HepG2 (cell line): ENCODE results near the gene RAB20. TPM values are rescaled to one million over a fixed set of nuclear protein-coding genes. Genes with fewer than 3 reads are reported as not detected.

ENCODE experiments used
- ATAC-seq: fragments of 200-7000 bp; cut with Tn5 transposase; 3 replicates; pipeline ENCODE4 v1.9.1; 2020; ENCODE audit warnings: mild to moderate bottlenecking, moderate library complexity
- BruUV-seq: library from RNA; stranded (reverse); fragments of 400-500 nt; replicated peaks from 2 replicates; lab custom pipeline; 2021; lab: Mats Ljungman, UMichigan
- CTCF ChIA-PET: fragments of 300-600 bp; formaldehyde crosslinking; extraction: SDS; loops from one replicate; lab custom pipeline; 2021; ENCODE audit warnings: low total read pairs, inconsistent platforms, low intra/inter-chr PET ratio; lab: Yijun Ruan, JAX
- POLR2A ChIA-PET: fragments of 350-600 bp; sonication (Branson Sonifier 250); formaldehyde crosslinking; loops from one replicate; lab custom pipeline; 2020; ENCODE audit warnings: antibody characterized with exemption, inconsistent platforms; lab: Yijun Ruan, JAX
- DNase-seq: peaks from one replicate; pipeline ENCODE4 v3.0.0-alpha.2; 2015; ENCODE audit warnings: low spot score
- FAIRE-seq: peaks from 3 replicates; lab custom pipeline; 2011; peaks lifted over from hg19 to GRCh38; lab: Jason Lieb, UNC
- H2AFZ ChIP-seq: one replicate; pipeline ENCODE4 v1.6.1; 2011; ENCODE audit warnings: low read length, inconsistent platforms
- H3K27ac ChIP-seq: fragments of 300-600 bp; 3 replicates; pipeline ENCODE4 v1.8.0; 2011; ENCODE audit warnings: mixed run types, mild to moderate bottlenecking, mixed read lengths, low read length, inconsistent platforms; ENCODE audit not compliant: insufficient read depth; ENCODE audit errors: extremely low read length
- H3K27me3 ChIP-seq, 2 experiments: fragments of 200-600 bp in 1 of 2; 2 replicates in 1 of 2; 3 replicates in 1 of 2; pipeline versions ENCODE4 v1.6.0 to v1.8.0; 2011; ENCODE audit warnings: low read length in 2 of 2, mild to moderate bottlenecking in 2 of 2, moderate library complexity in 2 of 2, inconsistent platforms in 1 of 2; ENCODE audit not compliant: insufficient read depth in 2 of 2, control insufficient read depth in 1 of 2
- H3K36me3 ChIP-seq, 2 experiments: fragments of 200-600 bp in 1 of 2; replicated peaks in 1 of 2; 2 replicates in 1 of 2; 3 replicates in 1 of 2; pipeline versions ENCODE4 v1.5.1 to v1.8.0; 2011; ENCODE audit warnings: low read length in 2 of 2, inconsistent platforms in 1 of 2; ENCODE audit not compliant: insufficient read depth in 2 of 2, control insufficient read depth in 1 of 2
- H3K4me1 ChIP-seq: 2 replicates; pipeline ENCODE4 v1.5.1; 2012; ENCODE audit warnings: low read length, inconsistent platforms; ENCODE audit not compliant: insufficient read depth
- H3K4me2 ChIP-seq: 2 replicates; pipeline ENCODE4 v1.6.0; 2011; ENCODE audit warnings: low read depth, low read length, inconsistent platforms
- H3K4me3 ChIP-seq, 3 experiments: fragments of 200-600 bp in 1 of 3; sonication (generic), shearing (Covaris generic) in 1 of 3; replicated peaks in 1 of 3; 2 replicates each; pipeline ENCODE4 v1.5.1; 2011 to 2016; ENCODE audit warnings: low read length in 3 of 3, inconsistent platforms in 2 of 3, low read depth in 2 of 3, mild to moderate bottlenecking in 2 of 3, control low read depth in 1 of 3, mixed read lengths in 1 of 3; ENCODE audit not compliant: insufficient read depth in 1 of 3
- H3K79me2 ChIP-seq: one replicate; pipeline ENCODE4 v1.6.1; 2011; ENCODE audit warnings: low read length, inconsistent platforms; ENCODE audit not compliant: insufficient read depth
- H3K9ac ChIP-seq: 2 replicates; pipeline ENCODE4 v1.6.0; 2011; ENCODE audit warnings: mild to moderate bottlenecking, low read depth, low read length, inconsistent platforms; ENCODE audit not compliant: insufficient read depth
- H3K9me3 ChIP-seq: 2 replicates; pipeline ENCODE4 v1.5.1; 2012; ENCODE audit warnings: mild to moderate bottlenecking, low read length
- H4K20me1 ChIP-seq: 2 replicates; pipeline ENCODE4 v1.6.0; 2011; ENCODE audit warnings: inconsistent platforms, mild to moderate bottlenecking, low read length, moderate library complexity; ENCODE audit not compliant: insufficient read depth
- ASH2L ChIP-seq: fragments of 300-600, 200-600 bp; sonication (generic); IDR thresholded peaks from 2 replicates; pipeline ENCODE4 v1.7.0; 2017; ENCODE audit warnings: low read depth, mild to moderate bottlenecking, moderate library complexity, mixed read lengths, low read length; ENCODE audit not compliant: insufficient read length
- FIP1L1 ChIP-seq: fragments of 200-400 bp; formaldehyde crosslinking; IDR thresholded peaks from 2 replicates; pipeline ENCODE4 v1.6.1; 2018; ENCODE audit warnings: low read depth, mild to moderate bottlenecking, low read length, moderate library complexity, borderline replicate concordance; ENCODE audit not compliant: insufficient read depth
- FOXC1 ChIP-seq: sonication (generic); formaldehyde crosslinking; IDR thresholded peaks from 2 replicates; pipeline ENCODE4 v1.8.0; 2022; ENCODE audit warnings: mild to moderate bottlenecking, missing genetic modification reagents, borderline replicate concordance
- GFI1 ChIP-seq: sonication (generic); formaldehyde crosslinking; IDR thresholded peaks from 2 replicates; pipeline ENCODE4 v1.5.0; 2020; ENCODE audit warnings: missing genetic modification reagents, mild to moderate bottlenecking, borderline replicate concordance
- KDM5A ChIP-seq: fragments of 200-600 bp; sonication (generic); IDR thresholded peaks from 2 replicates; pipeline ENCODE4 v1.7.0; 2018; ENCODE audit warnings: antibody characterized with exemption, mild to moderate bottlenecking, low read length, borderline replicate concordance
- KMT2A ChIP-seq: sonication (generic); formaldehyde crosslinking; IDR thresholded peaks from 2 replicates; pipeline ENCODE4 v1.4.0; 2020; ENCODE audit warnings: missing genetic modification reagents
- NFATC3 ChIP-seq: sonication (generic); formaldehyde crosslinking; IDR thresholded peaks from 2 replicates; pipeline ENCODE4 v1.5.1; 2020; ENCODE audit warnings: mild to moderate bottlenecking, missing genetic modification reagents
- SRSF9 ChIP-seq: fragments of 200-400 bp; formaldehyde crosslinking; IDR thresholded peaks from 2 replicates; pipeline ENCODE4 v1.6.1; 2018; ENCODE audit warnings: borderline replicate concordance, mild to moderate bottlenecking, low read depth, low read length; ENCODE audit not compliant: insufficient read depth, poor library complexity, severe bottlenecking
- TFDP2 ChIP-seq: sonication (generic); formaldehyde crosslinking; IDR thresholded peaks from 2 replicates; pipeline ENCODE4 v1.4.0; 2020; ENCODE audit warnings: missing genetic modification reagents
- ZMAT5 ChIP-seq: sonication (generic); formaldehyde crosslinking; IDR thresholded peaks from 2 replicates; pipeline ENCODE4 v1.5.0; 2020; ENCODE audit warnings: mild to moderate bottlenecking, low read depth, missing genetic modification reagents, borderline replicate concordance
- ZNF124 ChIP-seq: sonication (generic); formaldehyde crosslinking; IDR thresholded peaks from 2 replicates; pipeline ENCODE4 v1.4.0; 2020; ENCODE audit warnings: missing genetic modification reagents
- ZNF205 ChIP-seq: IDR thresholded peaks from 2 replicates; pipeline ENCODE4 v1.6.1; 2018; ENCODE audit warnings: missing biosample characterization, missing genetic modification reagents
- ZNF362 ChIP-seq: sonication (generic); formaldehyde crosslinking; IDR thresholded peaks from 2 replicates; pipeline ENCODE4 v1.4.0; 2020; ENCODE audit warnings: missing genetic modification reagents, mild to moderate bottlenecking, borderline replicate concordance
- ZNF451 ChIP-seq: sonication (generic); formaldehyde crosslinking; IDR thresholded peaks from 2 replicates; pipeline ENCODE4 v1.5.0; 2020; ENCODE audit warnings: mild to moderate bottlenecking, missing genetic modification reagents
- ZNF766 ChIP-seq: sonication (generic); formaldehyde crosslinking; IDR thresholded peaks from 2 replicates; pipeline ENCODE4 v1.5.0; 2020; ENCODE audit warnings: missing genetic modification reagents, borderline replicate concordance
- WGBS: methylation state at CpG from one replicate; pipeline ENCODE4 v1.1.6; 2017; ENCODE audit warnings: low lambda C conversion rate; 5-methylcytosine and 5-hydroxymethylcytosine counted together
- in situ Hi-C: cut with HindIII; loops from 2 replicates; pipeline ENCODE4 v1.10.0; 2017; ENCODE audit warnings: low pct_unique_long_range_greater_than_20kb; ENCODE audit not compliant: extremely low pct_ligation_motif_present
- intact Hi-C: fragments of 100-400 bp; cut with micrococcal nuclease; formaldehyde crosslinking; loops from one replicate; pipeline ENCODE4 v1.10.0; 2022; ENCODE audit not compliant: unreplicated experiment
- polyA plus RNA-seq, 8 experiments: library from polyadenylated mRNA; depleted of rRNA in 3 of 8; stranded (reverse) in 7 of 8; unstranded in 1 of 8; fragments of >200 nt; fragmentation: Illumina TruSeq in 4 of 8; extraction: Trizol in 4 of 8; gene quantifications; 2 replicates each; pipeline versions ENCODE4 v1.2.1 to v1.2.3, GENCODE V29; 2011 to 2016; ENCODE audit warnings: low read depth in 4 of 8, missing spikeins in 1 of 8, mixed read lengths in 1 of 8; ENCODE audit not compliant: insufficient read depth in 1 of 8
- total RNA-seq, 5 experiments: library from RNA; depleted of rRNA; stranded (reverse); fragments of >200 nt; fragmentation: Illumina TruSeq; extraction: Trizol; gene quantifications; 2 replicates each; pipeline ENCODE4 v1.2.3, GENCODE V29; 2016; ENCODE audit warnings: low read depth in 1 of 5

Gene RAB20
- total and polyA plus RNA-seq, 2 of the 13 experiments (the other 11 are each of a cell fraction or from before 2014, with no cell fraction given): 15.6 to 30.5 TPM

DNA sequence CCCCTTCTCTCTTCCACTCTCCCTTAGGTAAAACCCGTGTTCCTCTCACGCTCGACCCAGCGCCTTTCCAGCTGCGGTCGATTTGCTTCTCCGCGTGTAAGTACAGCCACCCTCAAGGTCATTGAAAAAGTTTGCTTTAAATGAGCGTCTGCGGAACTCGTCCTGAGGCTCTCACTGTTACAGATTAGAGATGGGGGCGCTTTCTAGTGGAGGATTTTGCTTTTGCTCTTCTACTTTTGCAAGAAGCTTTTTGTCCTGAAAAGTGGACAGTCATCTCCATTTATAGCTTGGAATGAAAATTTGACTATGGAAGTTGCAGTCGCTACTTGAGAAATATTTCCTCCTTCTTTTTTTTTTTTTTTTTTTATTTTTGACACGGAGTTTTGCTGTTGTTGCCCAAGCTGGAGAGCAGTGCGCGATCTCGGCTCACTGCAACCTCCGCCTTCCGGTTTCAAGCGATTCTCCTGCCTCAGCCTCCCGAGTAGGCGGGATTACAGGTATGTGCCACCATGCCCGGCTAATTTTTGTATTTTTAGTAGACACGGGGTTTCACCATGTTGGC, 595 bp upstream of the RAB20 start (continued):
- TF ChIP-seq FOXC1 (CRISPR knock-in tag) (0 out of 2 replicates have a peak, but pooled peaks have one; percentile 6), NFATC3 (CRISPR knock-in tag) (no peak), FIP1L1 (no peak), ZMAT5 (CRISPR knock-in tag) (no peak), SRSF9 (no peak), ZNF205 (0 out of 2 replicates have a peak, but pooled peaks have one; percentile 9), ASH2L (peak; percentile 62)

DNA sequence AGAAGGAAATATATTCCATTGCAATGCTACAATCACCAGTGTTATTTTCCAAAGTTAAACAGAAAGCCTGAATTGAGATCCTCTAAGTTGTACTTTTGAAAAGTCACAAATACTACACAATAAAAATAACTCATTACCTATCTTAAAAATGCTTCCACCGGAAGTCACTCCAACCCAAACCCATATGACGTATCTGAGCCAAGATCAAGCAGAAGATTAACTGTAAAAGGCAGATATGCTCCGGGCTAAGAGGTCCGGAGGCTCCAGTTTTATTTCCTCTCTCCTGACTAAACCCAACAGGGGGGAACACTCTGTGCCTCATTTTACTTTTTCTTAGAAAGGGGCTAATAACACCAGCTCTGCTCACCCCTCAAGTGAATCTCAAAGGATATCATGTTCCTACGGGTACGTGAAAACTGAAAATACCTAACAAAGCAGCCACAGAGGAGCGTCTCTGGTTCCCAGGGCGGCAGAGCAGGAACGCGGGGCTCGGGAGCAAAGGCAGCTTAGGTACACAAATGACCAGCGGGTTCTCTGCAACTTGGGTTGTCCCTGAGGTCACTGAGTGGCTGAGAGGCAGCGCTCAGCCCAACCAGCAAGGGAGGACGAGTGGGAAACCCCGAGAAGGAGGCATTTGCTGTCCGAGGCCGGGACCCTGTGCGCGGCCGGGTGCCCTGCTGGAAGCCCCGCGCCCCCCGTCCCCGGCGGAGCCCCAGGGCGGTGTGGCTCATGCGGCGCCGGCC, 750 bp downstream of the RAB20 start:
- Histone ChIP-seq H3K27me3 (no peaks in the 10 kb centered on the region; a peak in 1 of 5 replicates), H3K9ac (peak overlapping the region; percentile 86), H3K4me3 (peak overlapping the region; percentile 71 to 94 (median 90)), H3K9me3 (no peaks in the 10 kb centered on the region), H3K4me1 (peaks cover 70% of the 10 kb centered on the region), H3K27ac (peak overlapping the region; percentile 87), H3K36me3 (peaks cover 5 to 10% of the 10 kb centered on the region in 2 experiments; a peak in 4 of 5 replicates), H2AFZ (no peak overlapping the region), H3K4me2 (peak overlapping the region; percentile 93), H3K79me2 (peaks cover 56% of the 10 kb centered on the region), H4K20me1 (peaks cover 11% of the 10 kb centered on the region; the same call in 1 of the 2 replicates)
- intact Hi-C loops: loop anchor here (2.0 kb wide), 3 partner anchors 30 to 70 kb away; no protein-coding TSS in a partner anchor
- no TSS peak for BruUV-seq
- under 1% methylated on average over 10 of the region's 29 CpGs for WGBS
- peak; percentile 49 for DNase-seq
- no peak for FAIRE-seq
- ChIA-PET CTCF (no interaction called here), POLR2A (interaction anchor here (1.3 to 2.3 kb wide), 6 partner anchors 14 to 155 kb away, joined by 4 to 10 read pairs (median 6); partner anchors contain the start of gene NAXD)
- in situ Hi-C loops: loop anchor here (5.0 kb wide), 1 partner anchor 103 kb away; no protein-coding TSS in a partner anchor
- ATAC-seq: peak; percentile 76
- TF ChIP-seq ZNF124: 0 out of 2 replicates have a peak, but pooled peaks have one; percentile 16
- 0 out of 2 replicates have a peak, but pooled peaks have one; percentile 3 for TF ChIP-seq ZNF362 (CRISPR knock-in tag)
- 0 out of 2 replicates have a peak, but pooled peaks have one; percentile 14 for TF ChIP-seq ZNF766 (CRISPR knock-in tag)
- TF ChIP-seq KDM5A: 0 out of 2 replicates have a peak, but pooled peaks have one; percentile 25
- TF ChIP-seq KMT2A (CRISPR knock-in tag): 0 out of 2 replicates have a peak, but pooled peaks have one; percentile 5
- TF ChIP-seq ZNF451 (CRISPR knock-in tag): no peak
- peak; percentile 14; the same call in 1 of the 2 replicates for TF ChIP-seq TFDP2 (CRISPR knock-in tag)
- TF ChIP-seq GFI1 (CRISPR knock-in tag): 0 out of 2 replicates have a peak, but pooled peaks have one; percentile 9
